Hepatic stellate cell (primary cell): ENCODE results near the gene THRB.
A peak's percentile ranks its signal among the peaks of the same experiment; 100 is the strongest.

Experiments used
- DNase-seq: peaks from one replicate; pipeline ENCODE4 v3.0.0; 2011; ENCODE audit warnings: low spot score

The THRB gene

DNA sequence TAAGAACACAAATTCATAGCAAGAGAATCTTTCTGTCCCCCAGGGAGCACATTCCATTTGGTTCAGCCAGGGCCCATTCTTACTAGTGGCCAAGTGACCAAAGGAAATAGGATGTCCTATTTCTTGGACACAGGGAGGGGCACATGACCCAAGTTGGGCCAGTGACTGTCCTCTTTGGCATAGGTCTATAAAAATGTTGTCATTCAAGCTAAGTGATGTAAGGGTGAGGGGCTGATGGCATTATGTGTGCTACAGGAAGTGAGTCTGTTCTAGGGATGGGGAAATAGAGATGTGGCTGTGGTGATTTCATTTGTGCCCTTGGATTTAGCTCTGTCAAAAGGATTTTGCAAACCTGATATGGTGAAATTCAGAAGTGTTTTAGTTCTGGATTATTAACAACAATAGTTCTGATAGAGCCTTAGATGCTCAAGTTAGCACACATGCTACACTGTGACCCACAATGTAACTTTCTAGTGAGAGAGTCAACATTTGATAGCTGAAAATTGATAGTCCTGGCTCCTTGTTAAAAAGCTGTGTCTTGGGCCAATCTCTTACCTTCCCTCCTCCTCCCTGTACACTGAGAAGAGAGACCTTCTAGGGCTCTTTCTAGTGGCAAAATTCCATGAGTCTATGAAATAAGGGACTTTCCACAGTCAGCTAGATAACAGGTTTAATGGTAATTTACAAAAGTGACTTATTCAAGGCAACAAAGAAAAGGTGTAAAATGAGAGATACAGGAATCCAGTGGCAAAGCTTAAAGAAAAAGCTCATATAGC, 117.2 kb downstream of the THRB start:
- DNase-seq = no peak

DNA sequence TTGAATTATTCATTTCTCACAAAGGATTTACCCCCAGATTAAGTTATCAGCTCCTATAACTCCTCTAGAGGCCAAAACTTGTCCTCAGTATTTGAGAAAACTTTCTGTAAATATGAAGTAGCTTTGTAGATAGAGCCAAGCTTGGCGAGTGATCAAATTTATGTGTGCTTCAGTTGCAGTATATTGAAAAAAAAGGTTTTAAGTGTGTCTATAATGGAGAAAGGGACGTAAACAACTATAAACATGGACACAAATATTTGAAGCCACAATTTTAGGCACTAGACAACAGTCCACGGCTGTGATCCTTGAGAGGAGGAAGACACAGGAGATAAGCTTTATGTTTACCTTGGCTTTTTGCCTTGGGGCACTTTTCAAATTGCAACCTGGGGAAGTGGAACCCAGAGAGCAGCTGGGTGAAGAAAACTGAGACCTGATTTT, 118.7 kb downstream of the THRB start:
- no peak for DNase-seq

DNA sequence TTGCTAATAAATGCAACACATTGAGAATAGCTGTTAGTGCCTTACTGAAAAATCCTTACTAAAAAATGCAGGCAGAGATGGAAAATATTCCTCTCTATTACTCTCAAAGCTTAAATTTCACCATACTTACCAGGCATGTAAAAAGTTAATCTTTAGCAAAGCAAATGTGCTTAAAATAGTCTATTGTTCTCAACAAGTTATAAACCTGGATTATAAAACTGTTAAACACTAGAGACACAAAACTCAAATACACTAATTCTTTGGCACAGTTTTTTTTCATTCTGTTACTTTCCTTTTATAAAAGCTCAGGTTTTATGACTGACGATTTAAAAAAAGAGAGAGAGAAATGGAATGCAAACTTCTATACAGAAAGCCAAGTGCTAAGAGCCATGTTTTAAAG, 119.8 kb downstream of the THRB start:
- no peak for DNase-seq

DNA sequence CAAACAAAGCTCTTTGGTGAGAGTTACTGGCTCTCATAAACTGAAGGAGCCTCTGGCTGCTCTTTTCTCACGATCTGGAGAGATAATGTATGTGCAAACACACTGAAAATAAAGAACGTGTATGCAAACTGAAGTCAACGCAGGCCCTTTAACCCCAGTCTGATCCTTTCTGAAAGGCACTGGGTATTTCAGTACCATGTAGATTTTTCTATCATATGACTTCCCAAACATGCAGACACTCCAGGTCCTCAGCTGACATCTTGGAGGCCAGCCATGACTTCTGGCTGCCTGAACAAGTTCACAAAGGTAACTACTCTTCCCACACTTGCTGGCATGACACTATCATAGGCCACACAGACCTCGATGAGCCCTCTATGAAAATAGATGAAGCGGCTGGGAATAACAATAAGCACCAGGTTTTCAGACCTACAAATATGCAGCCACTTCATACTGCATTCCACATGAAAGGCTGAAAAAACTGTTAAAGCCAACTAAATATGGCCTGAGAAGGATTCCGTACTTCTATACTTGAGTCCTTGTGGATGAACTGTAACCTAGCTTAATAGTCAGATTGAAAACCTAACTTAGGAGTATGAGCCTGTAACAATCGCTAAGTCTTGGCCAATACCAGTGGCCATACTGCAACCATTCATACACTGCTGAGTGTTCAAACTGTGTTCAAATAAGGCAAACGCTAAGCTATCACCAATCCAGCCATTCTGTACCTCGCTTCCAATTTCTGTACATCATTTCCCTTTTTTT, 121.3 kb downstream of the THRB start:
- no peak for DNase-seq

DNA sequence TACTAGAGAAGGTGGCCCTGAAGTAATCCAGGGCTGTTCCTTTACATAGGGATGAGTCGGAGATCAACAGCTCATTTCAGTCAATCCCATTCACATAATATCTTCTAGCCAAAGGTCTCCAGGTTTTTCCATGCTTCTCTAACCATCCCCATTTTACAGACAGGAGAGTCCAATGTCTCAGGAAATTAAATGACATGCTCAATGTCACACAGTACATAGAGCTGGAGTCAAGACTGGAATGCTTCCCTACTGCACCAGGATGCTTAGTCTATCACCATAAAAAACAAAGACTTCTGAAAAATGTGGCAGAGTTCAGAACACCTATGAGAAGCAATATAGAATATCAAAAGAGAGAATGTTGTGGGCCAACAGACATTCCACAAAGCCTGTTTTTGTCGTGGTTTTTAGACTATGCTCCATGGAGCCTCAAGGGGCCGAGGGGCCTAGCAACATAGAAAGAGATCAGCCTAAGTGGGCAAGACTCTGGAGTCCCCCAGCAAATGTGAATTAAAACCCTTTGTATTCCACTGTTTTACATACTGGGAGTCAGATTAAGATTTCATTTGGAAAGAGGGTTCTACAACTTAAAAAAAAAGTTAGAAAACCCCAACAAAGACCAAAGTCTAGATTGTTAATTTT, 122.0 kb downstream of the THRB start:
- no peak for DNase-seq

DNA sequence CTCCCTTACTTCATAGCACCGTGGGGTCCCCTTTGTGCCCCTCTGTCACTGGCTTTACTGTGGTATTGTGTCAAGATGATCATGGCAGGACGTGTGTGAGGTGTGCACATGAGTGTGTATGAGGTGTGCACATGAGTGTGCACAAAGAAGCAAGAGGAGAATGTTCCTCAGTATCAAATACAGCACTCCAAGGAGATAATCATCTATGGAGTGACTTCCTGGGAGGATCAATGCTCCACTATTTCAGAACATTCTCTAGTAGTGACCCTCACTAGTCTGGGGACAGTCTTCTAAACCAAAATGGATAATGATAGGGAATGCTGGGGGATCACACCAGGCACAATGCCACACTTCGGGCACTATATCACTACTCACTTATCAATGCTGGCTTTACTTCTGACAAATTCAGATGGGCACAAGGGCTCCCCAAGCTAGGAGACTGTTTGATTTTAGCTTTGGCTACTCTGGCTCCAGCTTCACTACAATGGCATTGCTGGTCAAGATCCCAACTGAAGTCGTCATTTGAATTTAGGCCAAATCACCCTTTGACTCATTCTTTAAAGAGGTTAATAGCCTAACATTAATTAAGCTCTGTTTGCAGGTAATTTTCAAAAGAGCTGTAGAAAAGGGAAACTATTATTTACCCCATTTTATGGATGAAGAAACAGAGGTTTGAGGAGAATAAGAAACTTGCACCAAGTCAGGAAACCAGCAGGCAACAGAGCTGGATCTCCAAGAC, 124.1 kb downstream of the THRB start:
- DNase-seq = no peak

DNA sequence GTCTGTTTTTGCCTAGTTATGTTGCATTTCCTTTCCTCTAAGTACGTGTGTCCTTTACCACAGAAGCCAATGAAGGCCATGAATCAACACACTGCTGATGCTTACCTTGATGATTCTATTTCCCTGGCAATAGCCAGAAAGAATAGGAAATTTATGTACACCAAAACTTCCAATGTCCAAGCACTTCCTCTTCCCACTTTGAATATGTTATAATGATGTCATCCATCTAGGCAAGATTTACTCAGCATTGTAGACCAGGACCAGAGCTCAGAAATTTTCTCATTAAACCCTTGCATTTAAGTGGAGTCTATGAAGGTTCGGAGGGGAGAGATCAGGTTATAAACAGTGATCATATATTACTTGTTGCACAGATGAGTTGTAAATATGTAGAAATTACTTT, 126.0 kb downstream of the THRB start:
- no peak for DNase-seq

DNA sequence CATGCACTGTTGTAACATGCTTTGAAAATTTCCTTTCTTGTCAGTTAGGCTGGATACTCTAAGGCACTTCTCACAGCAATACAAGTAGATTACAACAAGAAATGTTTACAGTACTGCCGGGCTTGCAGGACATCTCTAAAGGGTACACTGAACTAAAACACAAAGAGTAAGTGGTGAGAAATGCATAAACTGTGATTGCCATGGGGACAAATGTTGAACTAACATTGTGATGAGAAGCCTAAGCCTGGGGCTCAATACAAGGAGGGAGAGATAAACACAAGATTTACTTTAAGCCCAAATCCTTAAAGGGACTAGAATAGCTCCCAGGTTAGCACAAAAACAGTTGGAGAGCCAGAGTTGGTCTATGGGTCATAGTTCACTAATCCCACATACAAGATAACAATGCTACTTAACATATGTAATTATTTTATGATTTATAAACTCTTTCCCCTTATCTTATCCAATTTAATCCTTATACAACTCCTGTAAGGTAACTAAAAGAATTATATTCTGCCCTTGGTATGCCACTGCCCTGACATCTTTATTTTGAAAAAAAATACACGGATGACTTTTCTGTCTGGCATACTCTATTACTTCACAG, 126.9 kb downstream of the THRB start:
- no peak for DNase-seq

DNA sequence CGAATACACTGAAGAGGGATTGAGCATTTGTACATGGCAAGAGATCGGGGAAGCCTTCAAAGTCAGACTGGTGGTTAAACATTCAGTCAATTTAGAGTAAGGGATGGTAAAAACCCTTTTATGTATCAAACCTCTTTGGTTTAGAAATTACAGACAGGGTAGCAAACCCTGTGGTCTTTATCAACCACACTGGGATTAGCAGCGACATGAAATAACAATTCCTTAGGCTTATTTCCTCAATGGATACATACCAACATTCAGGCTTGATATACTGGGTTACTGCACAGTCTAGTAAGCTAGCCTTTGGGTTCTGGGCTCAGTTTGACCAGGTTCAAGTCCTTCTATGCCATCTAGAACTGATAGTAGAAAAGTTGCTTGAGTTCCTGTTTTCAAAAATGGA, 127.4 kb downstream of the THRB start:
- DNase-seq = no peak

DNA sequence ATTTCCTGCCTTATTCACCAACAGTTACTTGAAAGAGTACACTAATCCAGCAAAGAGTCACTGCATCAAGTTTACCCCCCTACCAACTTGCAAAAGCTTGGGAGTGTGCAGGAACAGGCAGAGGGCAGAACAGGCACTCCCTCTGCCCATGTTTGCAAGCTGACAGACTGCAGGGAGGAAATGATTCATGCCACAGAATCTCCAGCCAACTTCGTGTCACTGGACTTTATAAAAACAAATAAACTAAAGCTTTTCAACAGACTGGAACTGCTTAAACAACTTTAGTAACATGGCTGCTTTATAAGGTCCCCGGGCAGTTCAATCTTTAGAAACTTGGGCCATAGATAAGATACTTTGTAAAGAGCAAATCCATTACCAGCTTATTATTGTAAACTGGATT, 129.5 kb downstream of the THRB start:
- peak; percentile 26 for DNase-seq

DNA sequence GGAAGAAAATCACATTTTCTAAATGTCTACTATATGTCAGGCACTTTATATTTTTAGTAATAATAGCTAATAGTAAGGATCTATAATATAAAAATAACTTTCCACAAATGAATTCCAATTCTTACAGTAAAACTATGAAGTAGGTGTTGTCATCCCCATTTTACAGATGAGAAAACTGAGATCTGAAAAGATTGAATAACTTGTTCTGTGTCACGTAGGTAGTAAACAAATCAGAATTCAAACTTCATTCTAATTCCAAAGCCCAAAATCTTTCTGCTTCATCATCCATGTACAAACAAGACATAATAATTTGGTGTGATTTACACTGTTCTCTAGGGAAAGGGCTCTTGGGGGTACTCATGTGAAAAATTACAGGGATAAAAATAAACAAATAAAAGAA, 130.3 kb downstream of the THRB start:
- DNase-seq = no peak

DNA sequence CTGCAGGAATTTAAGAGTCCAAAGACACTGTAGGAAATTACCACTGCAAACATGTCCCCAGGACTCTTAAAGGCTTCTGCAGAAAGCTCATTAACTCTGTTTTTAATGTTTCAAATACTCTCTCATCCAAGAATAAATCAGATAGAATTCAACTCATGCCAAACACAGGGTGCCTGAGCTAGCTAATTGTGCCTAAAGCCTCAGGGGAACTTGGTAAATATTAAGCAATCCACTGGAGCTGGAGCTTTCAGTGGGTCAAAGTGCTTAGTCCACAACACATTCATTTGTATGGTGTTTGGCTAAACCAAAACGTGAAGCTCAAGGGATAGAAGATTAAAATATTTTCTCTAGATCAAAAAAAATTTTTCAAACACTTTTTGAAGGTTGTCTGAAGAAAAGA, 131.4 kb downstream of the THRB start:
- no peak for DNase-seq

DNA sequence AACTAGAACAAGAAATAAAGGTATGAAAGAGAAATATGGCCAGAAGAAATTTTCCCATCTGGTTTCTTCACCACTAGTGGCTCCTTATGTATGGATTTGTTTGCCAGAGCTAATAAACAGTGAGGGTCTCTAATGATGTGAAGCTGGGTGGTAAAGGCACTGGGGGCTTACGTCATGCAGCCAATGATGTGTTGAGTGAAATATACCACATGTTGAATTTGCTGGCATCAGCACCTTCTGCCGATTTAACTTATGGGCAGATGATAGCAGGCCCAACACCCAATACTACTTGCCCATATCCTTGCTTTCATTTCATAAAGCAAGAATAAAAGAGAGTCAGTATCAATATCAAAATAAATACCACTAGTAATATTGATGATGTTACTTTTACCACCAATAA, 133.0 kb downstream of the THRB start:
- no peak for DNase-seq

DNA sequence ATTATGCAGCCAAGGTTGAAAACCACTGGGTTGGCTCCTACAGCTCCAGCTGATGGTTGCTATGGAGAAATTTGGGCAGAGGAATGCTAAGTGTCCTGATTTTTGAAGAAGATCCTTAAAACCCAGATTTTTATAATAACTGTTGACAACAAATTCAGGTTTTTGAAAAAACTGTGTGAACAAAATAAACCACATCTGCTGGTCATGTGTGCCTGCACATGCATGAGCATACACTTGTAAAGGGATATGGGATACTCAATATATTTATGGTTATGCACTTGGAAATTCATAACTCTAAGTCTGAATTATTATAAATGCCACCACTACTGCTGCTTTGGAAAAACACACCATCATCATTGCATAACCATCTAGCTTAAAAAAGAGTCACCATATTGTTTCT, 133.7 kb downstream of the THRB start:
- no peak for DNase-seq

DNA sequence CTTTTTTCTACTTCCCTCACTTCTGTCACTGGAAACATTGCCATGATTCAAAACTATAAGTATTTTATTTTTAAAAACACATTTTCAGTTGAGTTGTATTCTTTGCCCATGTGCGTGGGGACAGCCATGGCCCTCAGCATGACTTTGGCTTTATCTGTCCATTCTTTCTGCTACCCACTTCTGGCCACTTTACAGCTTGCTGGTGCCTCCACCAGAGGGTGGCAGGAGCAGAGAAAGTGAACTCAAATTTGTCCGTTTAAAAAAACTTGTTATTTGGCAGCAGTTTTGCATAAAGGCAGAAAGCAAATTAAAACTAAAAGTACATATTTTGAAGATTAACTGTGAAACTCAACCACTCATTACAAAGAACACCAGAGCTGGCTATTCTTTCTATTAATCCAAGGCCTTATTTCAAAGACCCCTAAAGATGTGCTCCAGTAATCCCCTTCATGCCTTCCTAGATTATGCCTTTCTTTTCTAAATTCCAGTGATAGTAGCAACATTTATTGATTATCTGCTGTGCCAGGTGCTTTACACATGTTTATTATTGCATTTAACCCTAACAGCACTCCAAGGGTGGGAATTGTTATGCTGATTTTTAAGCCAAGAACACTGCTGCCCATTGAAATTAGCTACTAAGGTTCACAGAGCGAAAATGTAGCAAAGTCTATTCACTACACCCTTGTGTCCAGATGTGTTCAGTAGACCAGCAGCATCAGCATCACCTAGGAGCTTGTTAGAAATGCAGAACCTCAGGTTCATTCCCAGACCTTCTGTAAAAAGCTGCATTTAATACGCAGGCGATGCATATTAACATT, 134.8 kb downstream of the THRB start:
- no peak for DNase-seq

DNA sequence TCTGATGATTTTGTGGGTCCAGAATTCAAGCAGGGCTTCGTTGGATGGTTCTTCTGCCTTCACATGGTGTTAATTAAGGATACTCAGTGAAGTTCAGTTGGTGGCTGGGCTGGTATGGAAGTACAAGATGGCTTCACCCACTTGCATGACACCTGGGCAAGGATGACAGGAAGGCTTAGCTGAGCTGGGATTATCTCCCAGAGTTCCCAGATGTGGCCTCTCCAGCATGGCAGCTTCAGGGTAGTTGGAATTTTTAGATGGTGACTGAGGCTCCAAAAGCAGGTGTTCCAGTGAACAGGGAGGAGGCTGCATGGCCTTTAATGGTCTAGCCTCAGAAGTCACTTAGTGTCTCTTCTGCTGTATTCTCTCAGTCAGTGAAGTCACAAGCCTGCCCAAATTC, 135.5 kb downstream of the THRB start:
- no peak for DNase-seq

DNA sequence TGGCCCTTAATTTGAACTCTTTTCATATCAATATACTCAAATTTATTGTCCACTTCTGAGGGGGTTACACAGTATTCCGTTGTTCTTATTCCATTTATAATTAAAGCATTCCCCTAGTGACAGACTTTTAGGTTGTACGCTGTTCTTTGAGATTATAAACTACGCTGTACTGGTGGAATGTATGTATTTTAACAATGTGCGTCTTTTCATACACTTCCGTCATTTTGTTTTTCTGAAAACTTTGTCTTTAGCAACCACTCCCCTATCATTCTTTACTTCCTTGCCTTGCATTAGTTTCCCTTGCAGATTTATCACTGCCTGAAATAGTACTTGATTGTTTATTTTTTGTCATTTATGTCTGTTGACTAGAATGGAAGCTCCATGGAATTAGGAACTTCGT, 137.0 kb downstream of the THRB start:
- DNase-seq = no peak

DNA sequence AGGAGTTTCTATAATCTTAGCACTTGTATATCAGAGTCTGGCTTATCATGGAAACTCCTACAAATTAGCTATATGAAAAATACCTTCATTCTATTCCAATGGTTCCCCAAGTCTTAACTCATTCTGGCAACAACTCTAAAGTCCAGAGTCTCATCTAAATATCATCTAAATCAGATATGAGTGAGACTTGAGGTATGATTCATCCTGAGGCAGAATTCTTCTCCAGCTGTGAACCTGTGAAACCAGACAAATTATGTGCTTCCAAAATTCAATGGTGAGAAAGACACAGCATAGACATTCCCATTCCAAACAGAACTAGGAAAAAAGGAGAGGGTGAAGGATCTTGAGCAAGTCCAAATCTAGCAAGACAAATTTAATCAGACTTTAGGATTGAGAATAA, 138.8 kb downstream of the THRB start:
- DNase-seq = no peak

DNA sequence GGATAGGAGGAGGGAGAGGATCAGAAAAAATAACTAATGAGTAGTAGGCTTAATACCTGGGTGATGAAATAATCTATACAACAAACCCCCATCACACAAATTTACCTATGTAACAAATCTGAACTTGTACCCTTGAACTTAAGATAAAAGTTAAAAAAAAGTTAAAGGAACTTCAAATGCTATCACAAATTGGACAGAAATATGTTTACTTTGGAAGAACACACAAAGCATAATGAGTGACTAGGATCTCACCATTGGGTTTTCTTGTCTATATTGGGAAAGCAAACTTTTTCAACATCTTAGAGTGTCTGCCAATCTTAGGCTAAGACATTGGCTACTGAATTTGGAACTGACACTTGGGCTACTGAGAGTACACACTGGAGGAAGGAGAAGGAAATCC, 140.4 kb downstream of the THRB start:
- DNase-seq = no peak

DNA sequence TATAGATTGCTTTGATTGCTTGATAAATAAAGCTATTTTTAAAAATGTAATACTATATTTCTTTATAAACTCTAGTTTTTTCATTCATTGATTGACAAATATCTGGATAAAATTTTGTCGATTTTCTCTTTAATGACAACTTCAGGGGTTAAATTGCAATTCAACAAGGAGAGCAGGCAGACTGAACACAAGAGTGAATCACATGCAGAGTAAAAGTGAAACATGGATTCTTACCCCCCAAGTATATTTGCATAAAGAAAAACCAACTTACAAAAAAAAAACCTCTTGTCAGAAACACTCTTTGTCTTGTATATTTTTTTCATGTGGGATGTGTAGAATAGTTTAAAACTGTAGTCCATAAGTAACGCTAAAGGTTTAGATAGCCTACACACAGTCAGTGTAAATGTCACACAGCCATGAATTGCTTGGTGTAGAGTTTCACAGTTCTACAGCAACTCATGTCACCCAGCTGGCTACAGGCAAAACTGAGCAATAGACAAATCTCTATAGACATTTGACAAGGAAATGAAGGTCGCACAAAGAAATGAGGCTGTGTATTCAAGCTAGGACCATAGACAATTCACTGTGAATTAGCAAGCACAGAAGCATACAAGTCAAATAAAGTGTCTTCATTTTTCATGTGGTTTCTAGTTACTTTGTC, 141.6 kb downstream of the THRB start:
- DNase-seq = no peak
